Frontal cortex (tissue), 4 donors: Measurements from ENCODE around the gene CSNK1G3. TPM values are rescaled to one million over a fixed set of nuclear protein-coding genes. Genes with fewer than 3 reads are reported as not detected.

ENCODE experiments used
- DNase-seq, 2 donors: peaks; one replicate each; pipeline ENCODE4 v3.0.0; 2012; ENCODE audit warnings: low spot score in 2 of 2
- FAIRE-seq: peaks from 2 replicates; lab custom pipeline; 2012; peaks lifted over from hg19 to GRCh38; lab: Jason Lieb, UNC
- total RNA-seq: library from RNA; depleted of rRNA; stranded (reverse); fragments of >200 nt; gene quantifications from one replicate; pipeline ENCODE4 v1.2.3, GENCODE V29; 2014
- donor health status: control.
- donor health status: control.
- donor health status: control.

The CSNK1G3 gene
- total RNA-seq, 1 donor from 2014 or later = 230 TPM

GRCh38 chr5:123512611-123513461 lies 859 bp downstream of the CSNK1G3 start:
- DNase-seq (peak; percentile 32 to 36), FAIRE-seq (no peak)

GRCh38 chr5:123514615-123515355 lies 2.8 kb downstream of the CSNK1G3 start:
- FAIRE-seq (no peak), DNase-seq (no peak)

DNA sequence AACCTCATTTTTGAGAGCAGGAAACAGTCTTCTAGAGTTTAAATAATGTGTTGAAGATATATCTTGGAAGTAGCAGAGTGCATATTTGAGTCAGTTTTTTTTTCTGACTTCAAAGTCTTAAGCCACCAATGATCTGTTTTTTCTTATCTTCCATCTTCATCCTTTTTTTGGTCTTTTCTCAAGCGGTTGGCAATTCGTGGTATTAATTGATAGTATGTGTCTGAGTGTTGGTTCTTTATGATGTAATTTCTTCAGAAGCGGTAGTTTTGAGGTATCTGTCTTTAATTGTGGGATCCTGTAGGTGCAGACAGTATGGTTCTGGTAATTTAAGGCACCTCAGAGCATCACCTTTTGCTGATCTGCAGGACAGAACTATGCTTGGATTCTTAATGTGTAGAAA lies 3.9 kb downstream of the CSNK1G3 start:
- DNase-seq (no peak), FAIRE-seq (no peak)

GRCh38 chr5:123517476-123517875 lies 5.5 kb downstream of the CSNK1G3 start:
- no peak for FAIRE-seq

GRCh38 chr5:123518111-123518510 lies 6.1 kb downstream of the CSNK1G3 start:
- FAIRE-seq (no peak), DNase-seq (no peak)

More at GRCh38 chr5:123517476-123517875, 5.5 kb downstream of the CSNK1G3 start:
- no peak for DNase-seq

- DNase-seq (no peak), FAIRE-seq (peak; percentile 42)
Measured at GRCh38 chr5:123520677-123521247, 8.8 kb downstream of the CSNK1G3 start.

DNA sequence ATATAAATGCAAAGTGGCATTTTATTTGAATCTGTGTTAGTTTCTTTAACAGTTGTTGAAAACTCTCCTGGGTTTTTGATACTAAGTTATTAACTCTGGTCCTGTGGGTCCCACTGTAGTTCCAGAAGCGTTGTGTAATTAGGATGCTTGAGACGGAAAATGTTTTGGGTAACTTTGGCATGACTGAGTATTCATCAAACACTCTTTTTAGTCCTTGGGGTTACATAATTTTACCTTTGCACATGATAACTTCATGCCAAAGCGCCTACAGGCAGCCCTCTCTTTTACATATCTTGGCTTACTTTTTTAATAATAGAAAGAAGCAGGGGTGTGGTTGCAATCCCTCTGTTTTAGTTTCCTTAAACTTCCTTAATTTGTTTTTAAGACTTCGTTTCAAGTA lies 12.2 kb downstream of the CSNK1G3 start:
- FAIRE-seq (no peak), DNase-seq (no peak)

DNA sequence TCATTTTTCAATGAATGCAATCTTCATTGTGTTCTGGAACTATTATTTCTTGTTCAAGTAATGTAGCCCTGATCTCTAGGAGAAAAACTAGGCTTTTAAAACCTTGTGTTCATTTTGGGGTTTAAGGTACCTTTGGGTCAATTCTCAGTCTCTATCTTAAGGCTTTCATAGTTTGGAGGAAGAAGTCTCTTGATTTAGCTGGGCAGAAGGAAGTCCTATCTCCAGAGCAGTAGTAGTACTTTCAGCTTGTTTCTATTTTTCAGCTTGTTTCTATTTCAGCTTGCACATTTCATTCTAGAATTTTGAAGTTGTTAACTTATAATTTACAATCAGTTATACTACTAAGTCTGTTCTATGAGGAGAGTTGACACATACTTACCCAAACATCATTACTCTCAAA lies 15.2 kb downstream of the CSNK1G3 start:
- FAIRE-seq (no peak), DNase-seq (no peak)

GRCh38 chr5:123528065-123528464 lies 16.1 kb downstream of the CSNK1G3 start:
- FAIRE-seq = no peak
- DNase-seq = no peak

- no peak for FAIRE-seq
- DNase-seq = no peak
Measured at GRCh38 chr5:123528878-123529277, 16.9 kb downstream of the CSNK1G3 start.

- FAIRE-seq (no peak), DNase-seq (no peak)
Measured at GRCh38 chr5:123530728-123531127, 18.8 kb downstream of the CSNK1G3 start.

DNA sequence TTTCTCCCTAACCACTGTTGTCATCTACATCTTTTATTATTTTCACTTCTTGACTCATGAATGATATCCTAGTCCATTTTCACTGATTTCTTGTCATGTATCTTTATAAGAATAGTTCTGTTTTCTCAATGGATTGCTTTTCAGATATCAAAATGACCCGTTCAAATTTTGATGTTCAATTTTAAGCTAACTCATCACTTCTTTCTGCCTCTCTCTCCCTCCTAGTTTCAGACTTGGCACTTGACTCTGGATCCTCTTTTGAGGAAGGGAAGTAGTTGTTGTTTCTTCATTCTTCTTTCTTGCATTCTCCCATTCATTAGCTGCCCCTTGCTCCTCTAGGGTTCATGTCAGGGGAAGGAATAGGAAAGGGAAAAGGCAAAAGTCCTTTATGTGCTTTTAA lies 23.7 kb downstream of the CSNK1G3 start:
- no peak for FAIRE-seq

GRCh38 chr5:123537256-123537655 lies 25.3 kb downstream of the CSNK1G3 start:
- DNase-seq (no peak), FAIRE-seq (no peak)

More for the DNA sequence above, 23.7 kb downstream of the CSNK1G3 start:
- DNase-seq = no peak

GRCh38 chr5:123537845-123538244 lies 25.9 kb downstream of the CSNK1G3 start:
- FAIRE-seq (no peak), DNase-seq (no peak)

- DNase-seq = no peak
- no peak for FAIRE-seq
Measured at GRCh38 chr5:123538670-123539459, 26.9 kb downstream of the CSNK1G3 start.

GRCh38 chr5:123540534-123540933 lies 28.6 kb downstream of the CSNK1G3 start:
- DNase-seq = no peak
- no peak for FAIRE-seq

GRCh38 chr5:123543438-123543837 lies 31.5 kb downstream of the CSNK1G3 start:
- no peak for DNase-seq
- FAIRE-seq = no peak

GRCh38 chr5:123545506-123545905 lies 33.5 kb downstream of the CSNK1G3 start:
- FAIRE-seq (no peak), DNase-seq (no peak)

DNA sequence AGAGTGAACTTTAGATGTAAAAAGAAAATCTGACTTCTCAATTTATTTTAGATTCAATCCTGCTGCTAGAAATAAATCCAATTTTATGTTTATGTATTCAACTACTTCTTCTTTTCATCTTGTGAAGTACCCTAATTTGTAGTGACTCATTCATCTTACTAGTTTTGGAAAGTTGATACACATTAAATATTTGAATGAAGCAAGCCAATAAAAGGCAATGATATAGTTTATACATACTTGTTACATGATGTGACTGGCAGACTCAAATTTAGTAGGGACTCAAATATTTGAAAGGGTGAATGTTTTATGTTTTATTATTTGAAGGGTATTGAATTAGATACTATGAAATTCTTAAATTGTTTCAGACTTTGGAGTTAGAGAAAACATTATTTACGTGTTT lies 34.7 kb downstream of the CSNK1G3 start:
- FAIRE-seq (no peak), DNase-seq (no peak)
